ENCODE measurements around the gene STPG3. TPM values are rescaled to one million over a fixed set of nuclear protein-coding genes. Genes with fewer than 3 reads are reported as not detected.

Gene STPG3
- total and polyA plus RNA-seq, 9 of the 15 experiments (the other 6 are each of a cell fraction or from before 2014, with no cell fraction given): not detected

DNA sequence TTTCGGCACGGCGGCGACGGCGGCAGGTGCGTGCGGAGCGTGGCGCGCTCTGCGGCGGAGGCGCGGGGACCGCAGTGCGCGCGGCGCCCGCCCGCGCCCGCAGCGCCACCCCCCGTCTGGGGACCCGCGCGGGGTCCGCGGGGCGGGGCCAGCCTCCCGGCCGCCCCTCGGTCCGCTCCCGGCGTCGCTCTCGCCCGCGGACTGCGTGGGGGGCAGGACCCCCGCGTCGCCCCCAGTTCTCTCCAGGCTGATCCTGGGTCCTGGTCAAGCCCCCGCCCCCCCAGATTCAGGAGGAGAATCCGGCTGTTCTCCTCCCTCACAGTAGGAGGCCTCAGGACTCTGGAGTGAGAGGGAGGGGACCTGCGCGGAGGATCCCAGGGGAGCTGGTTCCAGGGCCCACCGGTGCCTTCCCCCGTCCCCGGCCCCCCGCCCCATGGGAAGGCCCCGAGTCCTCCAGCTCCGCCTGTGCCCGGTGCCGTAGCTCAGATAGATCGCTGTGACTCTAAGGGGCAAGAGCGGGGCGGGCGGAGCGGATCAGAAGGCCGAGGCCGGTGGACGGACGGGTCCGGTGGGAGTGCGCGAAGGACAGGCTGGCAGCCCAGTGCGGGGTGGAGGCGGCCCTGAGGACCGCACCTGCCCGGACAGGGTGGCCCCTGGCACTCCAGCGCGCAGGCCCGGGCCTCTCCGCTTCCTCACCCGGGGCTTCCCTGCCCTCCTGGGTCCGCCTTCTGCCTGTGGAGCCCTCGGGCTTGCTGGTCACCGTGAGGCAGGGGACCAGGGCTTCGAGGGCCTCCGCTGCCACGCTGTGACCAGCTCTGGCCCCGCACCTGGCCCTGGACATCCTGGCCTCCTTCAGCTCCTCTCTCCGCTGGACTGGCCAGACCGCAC is 28.7 kb upstream of the STPG3 start, which contains the start of gene RNF208 (continued):
- TF ChIP-seq BMI1 (IDR thresholded peaks at IDR 0.05; ENCODE audit: low read length): no peak

DNA sequence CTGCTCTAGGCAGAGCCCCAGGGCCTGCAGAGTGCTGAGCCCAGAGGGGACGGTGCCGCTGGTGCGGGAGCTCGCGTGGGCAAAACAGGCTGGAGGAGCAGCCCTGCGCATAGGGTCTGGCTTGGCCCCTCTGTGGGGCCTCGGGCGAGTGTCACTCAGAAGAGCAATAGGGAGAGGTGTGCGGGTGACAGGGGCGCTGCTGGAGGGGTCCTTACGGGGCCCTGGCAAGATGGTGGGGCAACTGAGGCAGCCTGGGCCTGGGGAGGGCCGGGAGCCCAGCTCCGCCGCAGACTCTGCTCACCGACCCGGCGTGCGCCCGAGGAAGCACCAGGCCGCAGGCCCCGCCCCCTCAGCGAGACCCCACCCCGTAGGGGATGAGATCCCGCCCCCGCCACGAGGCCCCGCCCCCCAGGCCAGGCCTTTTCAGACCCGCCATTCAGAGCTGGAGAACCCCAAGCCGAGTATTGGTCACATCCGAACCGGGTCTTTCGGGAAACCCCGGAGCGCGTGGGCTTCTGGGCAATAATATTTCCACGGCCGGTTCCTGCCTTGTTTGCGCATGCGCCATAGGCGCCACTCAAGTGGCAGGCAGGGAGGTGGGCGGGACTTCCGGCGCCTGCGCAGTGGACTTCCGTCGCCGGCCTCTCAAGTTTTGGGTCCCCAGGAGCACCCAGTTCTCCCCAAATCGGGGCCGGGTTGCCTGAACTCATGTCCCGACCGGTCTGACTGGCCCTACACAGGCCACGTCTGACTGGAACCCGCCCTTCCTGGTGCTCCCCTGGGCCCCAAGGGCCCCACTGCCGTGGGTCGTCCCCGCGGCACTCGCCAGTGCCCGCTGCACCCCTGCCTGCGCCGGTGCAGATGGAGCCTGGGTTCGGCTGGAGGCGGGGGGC is 27.8 kb upstream of the STPG3 start:
- FAIRE-seq: peak; percentile 99
- H3K4me2 ChIP-seq (ENCODE audit: insufficient read depth, low read length): peak overlapping the region; percentile 92
- 3% methylated on average over 37 of the region's 63 CpGs for WGBS (ENCODE audit: insufficient coverage, low coverage, missing lambda C conversion rate)
- peak; percentile 73 for TF ChIP-seq TFAP4 (CRISPR knock-in tag; IDR thresholded peaks at IDR 0.05; ENCODE audit: borderline replicate concordance)
- TF ChIP-seq ZNF140 (CRISPR knock-in tag; IDR thresholded peaks at IDR 0.05): no peak
- TF ChIP-seq BRD9 (IDR thresholded peaks at IDR 0.05; ENCODE audit: low read depth, partially characterized antibody): no peak
- TF ChIP-seq POLR2A (conservative IDR thresholded peaks at IDR 0.05): peak; percentile 89
- peak; percentile 36; the same call in 1 of the 2 replicates for TF ChIP-seq TEAD4 (IDR thresholded peaks at IDR 0.05; ENCODE audit: low read length)
- no peak for TF ChIP-seq TEAD4 (CRISPR knock-in tag; IDR thresholded peaks at IDR 0.05; ENCODE audit: borderline replicate concordance)
- TF ChIP-seq, protein P1, sequence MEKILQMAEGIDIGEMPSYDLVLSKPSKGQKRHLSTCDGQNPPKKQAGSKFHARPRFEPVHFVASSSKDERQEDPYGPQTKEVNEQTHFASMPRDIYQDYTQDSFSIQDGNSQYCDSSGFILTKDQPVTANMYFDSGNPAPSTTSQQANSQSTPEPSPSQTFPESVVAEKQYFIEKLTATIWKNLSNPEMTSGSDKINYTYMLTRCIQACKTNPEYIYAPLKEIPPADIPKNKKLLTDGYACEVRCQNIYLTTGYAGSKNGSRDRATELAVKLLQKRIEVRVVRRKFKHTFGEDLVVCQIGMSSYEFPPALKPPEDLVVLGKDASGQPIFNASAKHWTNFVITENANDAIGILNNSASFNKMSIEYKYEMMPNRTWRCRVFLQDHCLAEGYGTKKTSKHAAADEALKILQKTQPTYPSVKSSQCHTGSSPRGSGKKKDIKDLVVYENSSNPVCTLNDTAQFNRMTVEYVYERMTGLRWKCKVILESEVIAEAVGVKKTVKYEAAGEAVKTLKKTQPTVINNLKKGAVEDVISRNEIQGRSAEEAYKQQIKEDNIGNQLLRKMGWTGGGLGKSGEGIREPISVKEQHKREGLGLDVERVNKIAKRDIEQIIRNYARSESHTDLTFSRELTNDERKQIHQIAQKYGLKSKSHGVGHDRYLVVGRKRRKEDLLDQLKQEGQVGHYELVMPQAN (IDR thresholded peaks at IDR 0.05; ENCODE audit: borderline replicate concordance): no peak
- TF ChIP-seq E2F6 (IDR thresholded peaks at IDR 0.05; ENCODE audit: borderline replicate concordance in 1 of 2, extremely low read depth in 1 of 2, insufficient read depth in 1 of 2, insufficient read length in 1 of 2, low read depth in 1 of 2, low read length in 1 of 2, poor library complexity in 1 of 2, severe bottlenecking in 1 of 2): peak in 1 of 2 experiments; percentile 55
- TF ChIP-seq, protein P2, sequence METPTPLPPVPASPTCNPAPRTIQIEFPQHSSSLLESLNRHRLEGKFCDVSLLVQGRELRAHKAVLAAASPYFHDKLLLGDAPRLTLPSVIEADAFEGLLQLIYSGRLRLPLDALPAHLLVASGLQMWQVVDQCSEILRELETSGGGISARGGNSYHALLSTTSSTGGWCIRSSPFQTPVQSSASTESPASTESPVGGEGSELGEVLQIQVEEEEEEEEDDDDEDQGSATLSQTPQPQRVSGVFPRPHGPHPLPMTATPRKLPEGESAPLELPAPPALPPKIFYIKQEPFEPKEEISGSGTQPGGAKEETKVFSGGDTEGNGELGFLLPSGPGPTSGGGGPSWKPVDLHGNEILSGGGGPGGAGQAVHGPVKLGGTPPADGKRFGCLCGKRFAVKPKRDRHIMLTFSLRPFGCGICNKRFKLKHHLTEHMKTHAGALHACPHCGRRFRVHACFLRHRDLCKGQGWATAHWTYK (CRISPR knock-in tag; IDR thresholded peaks at IDR 0.05): peak; percentile 67; the same call in 1 of the 2 replicates
- peak in 1 of 2 experiments; percentile 25; a peak in 2 of 4 replicates for TF ChIP-seq TBL1XR1 (IDR thresholded peaks at IDR 0.05; ENCODE audit: low read length in 2 of 2)

More for the DNA sequence above, 27.8 kb upstream of the STPG3 start:
- CTCF ChIA-PET (ENCODE audit: low intra/inter-chr PET ratio): interaction anchor here (0.6 to 1.0 kb wide), 2 partner anchors 169 to 436 kb away, joined by 4 read pairs; no protein-coding TSS in a partner anchor
- in situ Hi-C loops (cut with MboI) (no loop called here), intact Hi-C loops (cut with micrococcal nuclease) (no loop called here)
- DNase-seq (ENCODE audit: extremely low read depth in 1 of 4, low spot score in 3 of 4): peak; percentile 94 to 99 (median 96)
- POLR2A ChIA-PET: interaction anchor here (0.6 to 2.1 kb wide), 12 partner anchors 13 to 177 kb away, joined by 3 to 12 read pairs (median 4); partner anchors contain the start of genes SAPCD2, TPRN and TUBB4B
- H3K4me3 ChIP-seq: peak overlapping the region; percentile 85
- H3K9me1 ChIP-seq (ENCODE audit: control insufficient read depth, insufficient read depth, low read length): no peaks in the 10 kb centered on the region
- H3K9ac ChIP-seq (ENCODE audit: insufficient read depth in 1 of 2, low read depth in 2 of 2, low read length in 2 of 2): peak overlapping the region; percentile 85 to 97
- peak overlapping the region; percentile 83 for H3K27ac ChIP-seq (ENCODE audit: extremely low read depth, low read depth, low read length)
- BruUV-seq (replicated peaks): no TSS peak
- peak; percentile 84 for ATAC-seq
- peaks cover 28 to 95% of the 10 kb centered on the region in 2 experiments for H3K4me1 ChIP-seq (replicated peaks in 1 of 2; ENCODE audit: control insufficient read depth in 2 of 2, insufficient read depth in 2 of 2, low read length in 2 of 2)
- H4K20me1 ChIP-seq (replicated peaks; ENCODE audit: control insufficient read depth, insufficient read depth, low read length): no peaks in the 10 kb centered on the region
- peaks cover 7% of the 10 kb centered on the region; the same call in 2 of the 3 replicates for H3K79me2 ChIP-seq (ENCODE audit: control insufficient read depth, insufficient read depth, low read length)
- peak overlapping the region; percentile 89 for H2AFZ ChIP-seq (ENCODE audit: low read depth, low read length)
- H3K27me3 ChIP-seq (ENCODE audit: control insufficient read depth in 2 of 2, insufficient read depth in 2 of 2, low read length in 2 of 2): no peaks in the 10 kb centered on the region
- H3K36me3 ChIP-seq (ENCODE audit: control insufficient read depth, insufficient read depth, low read length): peaks cover 7% of the 10 kb centered on the region; the same call in 1 of the 3 replicates
- no peaks in the 10 kb centered on the region for H3K9me3 ChIP-seq (replicated peaks; ENCODE audit: control insufficient read depth, insufficient read depth, low read depth, low read length)
